GF-D8 (cell line): ENCODE measurements around the gene KCNQ5.
A peak's percentile ranks its signal among the peaks of the same experiment; 100 is the strongest.
"Not testable (repeated sequence)": the region's sequence is repeated elsewhere in the genome, so short reads cannot be mapped to it uniquely, and the experiment has no call there.

Experiments
- DNase-seq: peaks from one replicate; lab custom pipeline; 2025; lab: John Stamatoyannopoulos, UW

KCNQ5 gene

DNA sequence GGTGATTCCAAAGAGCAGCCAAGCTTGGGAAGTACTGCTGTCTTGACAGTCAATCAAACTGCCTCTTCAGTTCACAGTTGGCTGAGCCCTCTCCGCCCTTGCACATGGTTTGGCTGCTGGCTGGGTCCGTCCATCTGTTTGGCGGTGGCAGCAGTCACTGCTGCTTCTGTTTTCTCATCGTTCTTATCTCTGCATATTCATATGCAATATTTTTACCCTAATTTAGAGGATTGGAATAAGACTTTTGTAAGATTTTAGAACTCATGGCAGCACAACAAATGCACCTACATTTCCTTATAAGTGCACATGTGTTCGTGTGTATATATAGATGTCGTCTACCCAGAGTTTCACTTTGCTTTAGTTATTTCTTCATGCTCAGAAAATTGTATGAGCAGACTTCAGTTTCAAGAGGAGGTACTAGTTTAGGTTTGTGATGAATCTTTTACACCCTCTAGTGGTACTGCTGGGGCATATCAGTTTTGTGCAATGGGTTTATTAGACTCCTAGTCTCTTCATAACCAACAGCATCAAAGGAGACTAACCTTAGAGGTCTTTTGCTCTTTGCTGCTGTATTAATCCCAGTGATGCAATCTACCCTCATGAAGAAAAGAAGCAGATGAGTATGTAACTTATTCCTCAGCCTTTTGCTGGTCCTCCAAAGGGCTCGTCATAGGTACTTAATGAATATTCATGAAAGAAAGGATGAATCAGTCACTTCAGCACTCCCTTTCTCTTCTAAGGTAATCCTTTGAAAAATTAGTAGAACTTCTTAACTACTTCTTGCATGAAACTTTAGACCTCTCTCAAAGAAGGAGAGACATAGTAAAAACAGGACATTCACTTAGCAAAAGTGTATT is 559.1 kb downstream of the KCNQ5 start:
- peak; percentile 42 for DNase-seq

DNA sequence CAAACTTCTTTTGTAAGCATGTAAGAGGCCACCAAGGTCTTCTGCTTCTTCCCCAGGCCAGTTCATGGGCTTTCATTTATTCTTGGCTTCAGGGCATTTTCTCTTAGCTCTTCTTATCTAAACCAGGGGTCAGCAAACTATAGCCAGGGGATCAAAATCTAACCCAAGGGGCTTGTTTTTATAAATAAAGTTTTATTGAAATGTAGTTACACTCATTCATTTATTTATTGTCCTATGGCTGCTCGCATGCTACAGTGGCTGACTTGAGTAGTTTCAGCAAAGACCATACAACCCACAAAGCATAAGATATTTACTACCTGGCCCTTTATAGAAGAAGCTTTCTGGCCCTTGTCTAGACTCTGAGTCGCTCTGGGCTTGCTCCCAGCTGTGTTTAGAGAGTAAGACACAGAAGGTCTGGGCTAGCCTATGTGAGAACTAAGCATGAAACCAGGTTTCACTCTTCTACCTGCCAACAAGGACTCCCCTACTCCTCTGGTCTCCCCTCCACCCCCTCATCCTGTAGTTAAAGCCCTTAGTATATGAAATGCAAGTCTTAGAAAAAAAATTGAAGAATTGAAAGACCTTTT is 560.2 kb downstream of the KCNQ5 start:
- no peak for DNase-seq

DNA sequence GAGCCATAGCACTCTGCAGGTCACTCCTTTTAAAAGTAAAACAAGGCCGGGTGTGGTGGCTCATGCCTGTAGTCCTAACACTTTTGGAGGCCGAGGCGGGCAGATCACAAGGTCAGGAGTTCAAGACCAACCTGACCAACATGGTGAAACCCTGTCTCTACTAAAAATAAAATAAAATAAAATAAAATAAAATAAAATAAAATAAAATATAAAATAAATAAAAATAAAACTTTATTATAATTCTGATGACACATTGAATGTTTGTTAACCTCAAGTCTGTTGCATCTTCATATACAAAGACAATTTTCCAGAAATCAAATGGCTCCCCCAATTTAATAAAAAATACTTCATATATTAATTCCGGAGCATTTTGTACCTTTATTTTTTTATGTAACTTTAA is 571.4 kb downstream of the KCNQ5 start:
- DNase-seq, result not testable (repeated sequence)

DNA sequence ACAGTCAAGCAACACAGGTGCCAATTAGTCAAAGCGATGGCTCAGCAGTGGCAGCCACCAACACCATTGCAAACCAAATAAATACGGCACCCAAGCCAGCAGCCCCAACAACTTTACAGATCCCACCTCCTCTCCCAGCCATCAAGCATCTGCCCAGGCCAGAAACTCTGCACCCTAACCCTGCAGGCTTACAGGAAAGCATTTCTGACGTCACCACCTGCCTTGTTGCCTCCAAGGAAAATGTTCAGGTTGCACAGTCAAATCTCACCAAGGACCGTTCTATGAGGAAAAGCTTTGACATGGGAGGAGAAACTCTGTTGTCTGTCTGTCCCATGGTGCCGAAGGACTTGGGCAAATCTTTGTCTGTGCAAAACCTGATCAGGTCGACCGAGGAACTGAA is 572.9 kb downstream of the KCNQ5 start:
- no peak for DNase-seq

DNA sequence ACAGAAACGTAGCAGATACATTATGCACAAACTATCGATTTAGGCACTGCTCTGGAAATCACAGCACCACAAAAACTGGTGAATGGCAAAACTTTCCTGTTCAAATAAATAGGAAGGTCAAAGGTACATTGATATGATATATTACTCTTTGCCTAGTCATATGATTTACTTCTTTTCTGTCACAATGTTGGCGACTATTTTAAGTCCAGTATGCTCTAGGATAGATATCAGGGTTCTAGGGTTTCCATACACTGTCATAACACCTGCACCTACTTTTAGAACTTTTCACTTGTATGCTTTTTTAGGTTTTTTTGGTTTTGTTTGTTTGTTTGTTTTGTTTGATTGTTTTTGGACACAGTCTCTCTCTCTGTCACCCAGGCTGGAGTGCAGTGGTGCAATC is 578.4 kb downstream of the KCNQ5 start:
- no peak for DNase-seq

DNA sequence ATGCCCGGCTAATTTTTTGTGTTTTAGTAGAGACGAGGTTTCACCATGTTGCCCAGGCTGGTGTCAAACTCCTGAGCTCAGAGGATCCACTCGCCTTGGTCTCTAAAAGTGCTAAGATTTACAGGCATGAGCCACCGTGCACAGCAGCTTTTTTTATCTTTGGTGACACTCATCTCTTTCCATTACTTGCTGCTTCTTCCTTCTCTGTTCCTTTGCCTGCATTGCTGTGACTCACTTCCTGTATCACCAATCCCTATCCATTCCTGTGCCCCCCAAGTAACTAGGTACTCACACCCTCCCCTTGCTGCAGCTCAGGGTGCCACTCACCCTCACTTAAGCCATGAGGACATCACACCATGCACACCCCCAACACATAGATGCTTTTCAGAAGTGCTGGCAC is 578.9 kb downstream of the KCNQ5 start:
- DNase-seq, result no peak

DNA sequence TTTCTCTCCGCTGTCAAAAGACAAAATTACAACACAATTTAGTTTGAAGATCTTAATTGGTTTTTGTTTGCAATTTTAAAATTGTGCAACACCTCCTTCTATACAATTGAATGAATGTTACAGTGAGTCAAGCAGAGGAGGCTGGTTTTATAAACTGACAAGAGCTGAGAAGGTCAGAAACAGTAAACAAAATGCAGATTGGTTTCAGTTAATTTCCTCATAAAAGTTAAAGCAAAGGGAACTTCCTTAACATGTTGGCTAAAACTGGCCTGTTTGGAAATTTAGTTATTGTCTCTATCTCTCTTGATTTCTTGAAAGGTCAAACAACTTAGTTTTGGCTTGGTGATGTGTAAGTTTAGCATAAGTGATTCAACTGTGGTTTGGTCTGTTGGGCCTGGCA is 581.2 kb downstream of the KCNQ5 start:
- no peak for DNase-seq

DNA sequence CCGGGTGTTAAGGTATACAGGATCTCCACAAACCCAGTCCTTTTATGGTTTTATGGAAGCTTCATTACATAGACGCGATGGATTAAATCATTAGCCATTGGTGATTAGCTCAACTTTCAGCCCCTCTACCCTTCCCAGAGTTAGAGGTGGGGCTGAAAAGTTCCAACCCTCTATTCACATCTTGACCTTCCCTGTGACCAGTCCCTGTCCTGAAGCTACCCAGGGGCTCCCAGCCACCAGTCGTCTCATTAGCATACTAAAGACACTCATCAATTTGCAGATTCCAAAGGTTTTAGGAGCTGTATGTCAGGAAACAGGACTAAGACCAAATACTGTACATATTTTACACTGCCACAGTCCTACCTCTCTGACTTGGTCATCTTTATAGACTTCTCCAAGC is 582.4 kb downstream of the KCNQ5 start:
- no peak for DNase-seq

DNA sequence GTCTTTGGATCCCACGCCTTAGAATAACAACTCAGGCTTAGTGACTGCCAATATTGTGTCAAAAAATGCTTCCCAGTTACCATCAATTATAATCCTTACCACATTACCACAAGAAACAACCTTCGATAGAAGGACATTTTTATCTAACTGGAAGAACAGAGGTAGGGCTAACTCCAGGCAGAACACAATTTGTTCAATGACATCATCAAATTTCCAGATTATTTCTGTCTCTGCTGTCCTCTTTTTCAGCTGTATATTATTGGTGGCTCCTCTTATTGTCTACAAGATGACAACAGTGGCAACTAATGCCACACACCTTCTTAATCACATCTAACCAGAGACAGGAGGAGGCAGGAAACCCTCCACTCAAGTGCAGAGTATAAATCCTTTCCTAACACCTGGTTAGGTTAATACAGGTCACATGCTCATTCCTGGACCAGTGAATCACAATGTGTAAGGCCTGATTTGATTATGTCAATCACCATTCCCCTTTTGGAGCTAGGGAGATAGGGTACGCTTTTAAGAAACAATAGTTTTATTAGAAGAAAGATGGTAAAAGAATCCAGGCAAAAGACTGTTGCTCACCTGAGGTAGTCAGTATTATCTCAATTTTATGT is 585.5 kb downstream of the KCNQ5 start:
- DNase-seq, result no peak

DNA sequence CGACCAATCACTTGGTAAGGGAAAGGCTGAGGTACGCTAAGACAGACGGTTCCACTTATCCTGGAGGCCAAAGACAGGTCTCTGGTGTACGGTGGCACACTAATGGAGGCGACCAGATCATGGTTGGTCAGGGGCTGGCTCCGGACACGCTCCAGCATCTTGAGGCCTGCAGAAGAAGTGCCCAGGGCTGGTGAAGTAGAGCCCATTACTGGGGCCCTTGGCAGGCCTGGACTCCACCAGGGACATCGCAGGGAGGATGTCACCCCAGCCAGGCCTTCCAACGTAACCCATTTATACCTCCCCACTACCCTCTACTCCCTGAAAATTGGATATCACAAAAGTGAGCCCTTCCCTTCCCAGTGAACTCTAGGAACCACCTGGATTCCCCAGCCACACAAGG is 587.3 kb downstream of the KCNQ5 start:
- no peak for DNase-seq

DNA sequence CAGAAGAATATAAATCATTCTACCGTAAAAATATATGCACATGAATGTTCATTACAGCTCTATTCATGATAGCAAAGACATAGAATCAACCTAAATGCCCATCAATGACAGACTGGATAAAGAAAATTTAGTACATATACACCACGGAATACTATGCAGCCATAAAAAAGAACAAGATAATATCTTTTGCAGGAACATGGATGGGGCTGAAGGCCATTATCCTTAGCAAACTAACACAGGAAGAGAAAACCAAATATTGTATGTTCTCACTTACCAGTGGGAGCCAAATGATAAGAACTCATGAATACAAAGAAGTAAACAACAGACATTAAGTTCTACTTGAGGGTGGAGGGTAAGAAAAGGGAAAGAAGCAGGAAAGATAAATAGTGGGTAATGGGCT is 595.0 kb downstream of the KCNQ5 start:
- no peak for DNase-seq

DNA sequence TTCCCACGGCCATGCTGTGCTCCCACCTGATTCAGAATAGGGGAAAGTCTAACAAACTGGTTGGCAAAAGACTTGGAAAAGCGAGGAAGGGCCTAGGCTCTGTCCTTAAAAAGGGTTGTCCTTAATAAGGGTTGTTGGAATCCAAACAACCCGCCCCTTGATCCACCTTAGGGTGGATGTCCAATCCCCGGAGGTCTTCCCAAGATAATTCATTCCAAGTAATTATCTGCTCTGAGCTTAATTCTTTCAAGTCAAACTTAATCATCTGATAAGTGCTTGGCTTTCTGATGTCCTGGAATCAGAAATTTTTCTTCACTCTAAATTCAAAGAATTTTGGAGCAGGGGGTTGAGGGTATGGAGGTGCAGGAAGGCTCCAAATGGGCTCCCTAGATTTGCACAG is 603.5 kb downstream of the KCNQ5 start, which contains the start of gene KHDC1L:
KHDC1L (minus strand) TSS at position 101 of the 400 bp plus-strand sequence; CDS start at position 13, 88 bp downstream.
- no peak for DNase-seq

DNA sequence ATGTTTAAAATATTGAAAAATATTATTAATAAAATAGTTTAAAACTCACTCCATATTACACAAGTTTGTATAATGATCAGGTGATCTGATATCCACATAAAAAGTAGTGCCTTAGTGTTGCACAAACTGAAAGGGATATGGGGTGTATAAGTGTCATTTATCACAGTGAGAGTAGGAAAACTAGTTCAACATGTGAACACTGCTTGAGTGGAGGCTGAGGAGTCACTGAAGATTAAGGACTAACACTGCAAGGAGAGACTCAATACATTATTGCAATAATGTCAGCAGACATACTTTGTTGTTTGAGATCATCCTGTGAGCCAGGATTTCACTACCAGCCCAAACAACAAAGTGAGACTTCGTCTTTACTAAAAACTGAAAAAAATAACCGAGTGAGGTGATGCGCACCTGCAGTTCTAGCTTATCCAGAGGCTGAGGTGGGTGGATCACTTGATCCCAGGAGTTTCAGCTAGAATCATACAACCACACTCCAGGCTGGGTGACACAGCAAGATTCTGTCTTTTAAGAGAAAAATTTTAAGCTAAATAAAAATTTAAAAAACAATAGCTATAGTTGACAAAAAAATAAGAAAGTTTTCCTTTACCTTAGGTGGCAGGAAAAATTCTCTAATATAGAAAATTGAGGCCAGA is 605.9 kb downstream of the KCNQ5 start:
- DNase-seq, result no peak

DNA sequence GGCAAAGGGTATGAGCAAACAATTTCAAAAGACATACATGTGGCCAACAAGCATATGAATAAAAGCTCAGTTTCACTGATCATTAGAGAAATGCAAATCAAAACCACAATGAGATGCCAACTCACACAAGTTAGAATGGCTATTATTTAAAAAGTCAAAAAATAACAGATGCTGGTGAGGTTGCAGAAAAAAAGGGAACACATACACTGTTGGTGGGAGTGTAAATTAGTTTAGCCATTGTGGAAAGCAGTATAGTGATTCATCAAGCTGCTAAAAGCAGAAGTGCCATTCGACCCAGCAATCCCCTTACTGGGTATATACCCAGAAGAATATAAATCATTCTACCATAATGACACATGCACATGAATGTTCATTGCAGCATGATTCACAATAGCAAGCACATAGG is 610.1 kb downstream of the KCNQ5 start:
- no peak for DNase-seq

DNA sequence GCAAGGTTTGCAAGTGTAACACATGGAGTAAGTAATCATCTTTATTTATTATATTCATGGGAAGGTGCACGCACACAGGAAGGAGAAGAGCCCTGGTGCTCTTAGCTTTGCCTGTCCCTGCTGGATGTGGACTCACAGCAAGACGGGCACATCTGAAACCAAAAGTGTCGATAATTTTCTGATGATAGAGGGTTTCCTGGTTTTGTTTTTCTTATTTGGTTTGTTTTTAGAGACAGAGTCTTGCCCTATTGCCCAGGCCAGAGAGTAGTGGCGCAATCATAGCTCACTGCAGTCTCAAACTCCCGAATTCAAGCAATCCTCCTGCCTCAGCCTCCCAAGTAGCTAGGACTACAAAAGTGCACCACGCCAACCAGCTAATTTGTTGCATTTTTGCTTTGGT is 611.2 kb downstream of the KCNQ5 start:
- no peak for DNase-seq

DNA sequence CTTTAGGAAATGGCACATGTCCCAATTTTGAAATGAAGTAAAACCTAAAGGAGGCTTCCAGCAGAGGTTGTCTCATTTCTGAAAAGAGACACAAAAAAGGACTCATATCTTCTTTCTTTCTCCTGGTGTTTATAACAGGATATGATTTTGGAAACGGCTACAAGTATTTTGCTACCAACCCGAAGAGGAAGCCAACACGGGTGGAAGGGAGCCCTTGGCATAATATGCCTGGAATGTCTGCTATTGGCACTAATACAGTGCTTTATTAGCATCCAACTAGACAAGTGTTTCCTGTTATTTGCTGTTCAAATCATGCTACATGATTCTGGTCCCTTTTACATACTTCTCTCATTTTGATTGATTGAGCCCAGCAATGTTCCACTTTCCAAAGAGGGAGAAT is 612.1 kb downstream of the KCNQ5 start:
- DNase-seq, result not testable (repeated sequence)

DNA sequence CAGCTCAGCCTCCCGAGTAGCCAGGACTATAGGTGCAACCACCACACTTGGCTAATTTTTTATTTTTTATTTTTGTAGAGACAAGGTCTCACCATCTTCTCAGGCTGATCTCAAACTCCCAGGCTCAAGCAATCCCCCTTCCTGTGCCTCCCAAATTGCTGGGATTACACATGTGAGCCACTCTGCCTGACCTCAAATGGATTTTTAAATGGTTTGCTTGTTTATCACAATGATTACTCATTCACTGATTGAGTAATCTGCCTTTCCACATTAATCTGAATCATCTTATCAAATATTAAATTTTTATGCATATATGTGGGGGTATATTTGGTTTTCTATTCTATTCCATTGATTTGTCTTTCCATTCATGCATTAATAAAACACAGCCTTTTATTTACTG is 612.9 kb downstream of the KCNQ5 start:
- no peak for DNase-seq

DNA sequence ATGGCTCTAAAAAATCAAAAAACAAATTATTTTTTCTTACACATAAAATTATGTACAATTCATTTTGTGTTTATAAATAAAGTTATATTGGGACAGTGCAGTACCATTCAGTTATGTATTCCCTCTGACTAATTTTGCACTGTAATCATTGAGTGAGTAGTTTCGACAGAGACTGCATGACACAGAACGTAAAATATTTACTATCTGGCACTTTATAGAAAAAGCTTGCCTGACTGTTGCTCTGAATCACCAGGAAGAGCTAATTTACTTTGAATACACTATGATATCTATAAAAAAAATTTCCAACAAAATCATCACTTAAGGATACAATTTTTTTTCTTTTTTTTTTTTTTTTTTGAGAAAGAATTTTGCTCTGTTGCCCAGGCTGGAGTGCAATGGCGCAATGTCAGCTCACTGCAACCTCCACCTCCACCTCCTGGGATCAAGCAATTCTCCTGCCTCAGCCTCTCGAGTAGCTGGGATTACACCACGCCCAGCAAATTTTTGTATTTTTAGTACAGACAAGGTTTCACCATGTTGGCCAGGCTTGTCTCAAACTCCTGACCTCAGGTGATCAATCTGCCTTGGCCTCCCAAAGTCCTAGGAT is 614.4 kb downstream of the KCNQ5 start:
- DNase-seq, result no peak

DNA sequence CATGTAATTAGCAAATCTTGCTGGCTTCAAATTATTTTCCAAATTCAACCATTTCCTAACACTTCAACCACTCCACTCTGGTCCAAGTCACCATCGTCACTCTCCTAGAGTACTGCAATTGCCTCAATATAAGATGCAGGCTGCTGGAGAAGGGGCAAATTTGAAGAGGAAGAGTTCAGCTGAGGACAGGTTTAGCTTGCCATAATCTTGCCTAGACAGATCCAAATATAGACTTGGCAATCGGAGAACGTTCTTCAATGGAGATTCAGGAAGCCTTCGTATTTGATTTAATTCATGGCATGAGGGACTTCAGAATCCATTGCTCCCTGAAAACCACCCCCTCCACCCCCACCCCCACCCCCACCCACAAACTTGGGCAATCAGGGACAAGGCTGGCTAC is 618.9 kb downstream of the KCNQ5 start:
- no peak for DNase-seq

DNA sequence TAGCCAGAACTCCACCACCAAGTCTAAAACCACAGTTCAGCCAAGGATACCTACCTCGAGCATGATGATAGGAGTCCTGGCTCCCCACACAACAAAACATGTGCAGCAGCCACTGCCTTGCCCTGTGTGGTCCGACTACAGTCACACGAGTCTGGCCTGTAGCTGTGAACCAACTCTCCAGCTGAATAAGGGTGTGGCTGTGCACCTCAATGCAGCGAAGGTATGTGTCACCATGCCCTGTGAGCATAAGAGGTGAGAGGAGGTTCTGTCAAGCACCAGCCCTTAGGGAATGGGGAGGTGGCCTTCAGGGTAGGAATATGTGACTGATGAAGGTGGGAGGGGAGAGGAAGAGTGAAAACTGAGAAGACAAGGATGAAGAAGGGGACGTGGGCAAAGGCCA is 620.1 kb downstream of the KCNQ5 start:
- DNase-seq, result no peak
